K562 (cell line): ENCODE data around the gene KLHL8. TPM values are rescaled to one million over a fixed set of nuclear protein-coding genes. Genes with fewer than 3 reads are reported as not detected.

Source experiments
- ATAC-seq: fragments of 200-7000 bp; cut with Tn5 transposase; 3 replicates; pipeline ENCODE4 v1.9.1; 2020; ENCODE audit warnings: moderate library complexity
- BruUV-seq: library from RNA; stranded (reverse); fragments of 400-500 nt; replicated peaks from 2 replicates; lab custom pipeline; 2021; lab: Mats Ljungman, UMichigan
- CTCF ChIA-PET: fragments of 300-600 bp; formaldehyde crosslinking; extraction: SDS; loops from one replicate; lab custom pipeline; 2021; ENCODE audit warnings: low intra/inter-chr PET ratio; lab: Yijun Ruan, JAX
- POLR2A ChIA-PET: fragments of 300-600, 350-650 bp; sonication (Branson Sonifier 250); formaldehyde crosslinking; extraction: SDS; loops from one replicate; lab custom pipeline; 2021; ENCODE audit warnings: antibody characterized with exemption, inconsistent platforms; lab: Yijun Ruan, JAX
- DNase-seq, 4 experiments: peaks; one replicate each; pipeline versions ENCODE4 v3.0.0 to v3.0.0-alpha.2; 2011 to 2018; ENCODE audit warnings: low spot score in 3 of 4, mixed read lengths in 3 of 4; ENCODE audit errors: extremely low read depth in 1 of 4
- FAIRE-seq: peaks from 2 replicates; lab custom pipeline; 2011; peaks lifted over from hg19 to GRCh38; lab: Jason Lieb, UNC
- H2AFZ ChIP-seq: 2 replicates; pipeline ENCODE4 v1.6.0; 2011; ENCODE audit warnings: low read depth, low read length, control low read depth, inconsistent platforms
- H3K27ac ChIP-seq: fragments of 200-600 bp; 3 replicates; pipeline ENCODE4 v1.8.0; 2011; ENCODE audit warnings: low read depth, mild to moderate bottlenecking, control low read depth, inconsistent platforms, low read length, moderate library complexity, mixed read lengths; ENCODE audit errors: extremely low read depth
- H3K27me3 ChIP-seq, 2 experiments: fragments of 300-600 bp in 1 of 2; 2 replicates in 1 of 2; 3 replicates in 1 of 2; pipeline versions ENCODE4 v1.6.0 to v1.8.0; 2011; ENCODE audit warnings: inconsistent platforms in 2 of 2, low read length in 2 of 2, mild to moderate bottlenecking in 1 of 2, mixed read lengths in 1 of 2, moderate library complexity in 1 of 2; ENCODE audit not compliant: control insufficient read depth in 2 of 2, insufficient read depth in 2 of 2
- H3K36me3 ChIP-seq: fragments of 300-600 bp; 3 replicates; pipeline ENCODE4 v1.8.0; 2011; ENCODE audit warnings: mild to moderate bottlenecking, low read length, inconsistent platforms; ENCODE audit not compliant: control insufficient read depth, insufficient read depth
- H3K4me1 ChIP-seq, 2 experiments: fragments of 200-600 bp in 1 of 2; replicated peaks in 1 of 2; 2 replicates in 1 of 2; 3 replicates in 1 of 2; pipeline versions ENCODE4 v1.5.1 to v1.8.0; 2011; ENCODE audit warnings: inconsistent platforms in 2 of 2, low read length in 2 of 2, mild to moderate bottlenecking in 1 of 2, mixed read lengths in 1 of 2, moderate library complexity in 1 of 2; ENCODE audit not compliant: control insufficient read depth in 2 of 2, insufficient read depth in 2 of 2
- H3K4me2 ChIP-seq: 2 replicates; pipeline ENCODE4 v1.6.1; 2011; ENCODE audit warnings: low read length, control low read depth, inconsistent platforms, mixed read lengths; ENCODE audit not compliant: insufficient read depth
- H3K4me3 ChIP-seq: fragments of 200-600 bp; sonication (generic), shearing (Covaris generic); 2 replicates; pipeline ENCODE4 v1.5.1; 2016; ENCODE audit warnings: control low read depth, inconsistent platforms
- H3K79me2 ChIP-seq: fragments of 200-600 bp; 3 replicates; pipeline ENCODE4 v1.8.0; 2011; ENCODE audit warnings: low read length, inconsistent platforms; ENCODE audit not compliant: control insufficient read depth, insufficient read depth
- H3K9ac ChIP-seq, 2 experiments: 2 replicates each; pipeline versions ENCODE4 v1.6.0 to v1.6.1; 2011; ENCODE audit warnings: low read depth in 2 of 2, low read length in 2 of 2, control low read depth in 1 of 2, inconsistent platforms in 1 of 2, mild to moderate bottlenecking in 1 of 2, mixed read lengths in 1 of 2; ENCODE audit not compliant: insufficient read depth in 1 of 2
- H3K9me1 ChIP-seq: one replicate; pipeline ENCODE4 v1.6.0; 2011; ENCODE audit warnings: inconsistent platforms, mild to moderate bottlenecking, low read length, moderate library complexity; ENCODE audit not compliant: control insufficient read depth, insufficient read depth
- H3K9me3 ChIP-seq: replicated peaks from 2 replicates; pipeline ENCODE4 v1.5.1; 2011; ENCODE audit warnings: low read depth, low read length, inconsistent platforms; ENCODE audit not compliant: control insufficient read depth, insufficient read depth
- H4K20me1 ChIP-seq: replicated peaks from 2 replicates; pipeline ENCODE4 v1.6.1; 2011; ENCODE audit warnings: low read length, inconsistent platforms, mixed read lengths; ENCODE audit not compliant: control insufficient read depth, insufficient read depth
- PHTF2 ChIP-seq: fragments of 250-450 bp; sonication (Bioruptor Pico); IDR thresholded peaks from 2 replicates; pipeline ENCODE4 v1.5.0; 2021; ENCODE audit warnings: mild to moderate bottlenecking
- ZKSCAN8 ChIP-seq: fragments of 200-800 bp; sonication (Bioruptor generic); IDR thresholded peaks from 2 replicates; pipeline ENCODE4 v1.6.1; 2016; ENCODE audit warnings: missing genetic modification characterization, missing compliant biosample characterization
- ZNF431 ChIP-seq: sonication (generic); formaldehyde crosslinking; IDR thresholded peaks from 2 replicates; pipeline ENCODE4 v1.8.0; 2022; ENCODE audit warnings: mild to moderate bottlenecking, missing genetic modification reagents
- ZNF780A ChIP-seq: fragments of 250-450 bp; sonication (Bioruptor Pico); IDR thresholded peaks from 2 replicates; pipeline ENCODE4 v1.5.0; 2021; ENCODE audit warnings: mild to moderate bottlenecking
- WGBS: fragments of 100-300 bp; shearing (Covaris generic); methylation state at CpG from one replicate; pipeline ENCODE4 v1.1.6; 2016; ENCODE audit warnings: low coverage, mixed read lengths; ENCODE audit not compliant: insufficient coverage; ENCODE audit errors: missing lambda C conversion rate; 5-methylcytosine and 5-hydroxymethylcytosine counted together
- in situ Hi-C: fragments of 300-500 bp; cut with MboI; formaldehyde crosslinking; loops from 4 replicates; pipeline ENCODE4 v1.15.0; 2018; ENCODE audit warnings: inconsistent platforms, mixed read lengths
- intact Hi-C: fragments of 100-400 bp; cut with micrococcal nuclease; formaldehyde crosslinking; loops from 2 replicates; pipeline ENCODE4 v1.14.2; 2022
- polyA plus RNA-seq, 8 experiments: library from polyadenylated mRNA; depleted of rRNA in 4 of 8; stranded (reverse) in 5 of 8; unstranded in 3 of 8; fragments of >200 nt; fragmentation: Nextera tagmentation in 2 of 8; fragmentation: Illumina TruSeq in 1 of 8; extraction: Ambion mirVana in 2 of 8; extraction: Trizol in 1 of 8; gene quantifications; 2 replicates each; pipeline versions ENCODE4 v1.2.1 to v1.2.3, GENCODE V29; 2011 to 2014; ENCODE audit warnings: inconsistent platforms in 1 of 8, missing spikeins in 1 of 8
- total RNA-seq, 7 experiments: library from RNA; depleted of rRNA in 6 of 7; stranded (reverse); fragments of >200 nt in 6 of 7; fragmentation: Illumina TruSeq in 2 of 7; extraction: Trizol in 2 of 7; gene quantifications; 2 replicates each; pipeline versions ENCODE4 v1.2.1 to v1.2.3, GENCODE V29; 2011 to 2021; ENCODE audit warnings: low replicate concordance in 1 of 7
- TF ChIP-seq, protein P1 (sequence below): IDR thresholded peaks from 2 replicates; pipeline ENCODE4 v1.6.1; 2016; ENCODE audit warnings: missing genetic modification characterization, missing compliant biosample characterization
- TF ChIP-seq, protein P2 (sequence below): fragments of 250-450 bp; sonication (Bioruptor Pico); IDR thresholded peaks from 2 replicates; pipeline ENCODE4 v1.4.0; 2020; ENCODE audit warnings: borderline replicate concordance
- TF ChIP-seq, protein P3 (sequence below): sonication (generic); formaldehyde crosslinking; IDR thresholded peaks from 2 replicates; pipeline ENCODE4 v1.4.0; 2020; ENCODE audit warnings: mild to moderate bottlenecking, missing genetic modification reagents

Gene KLHL8
- total and polyA plus RNA-seq, 9 of the 15 experiments (the other 6 are each of a cell fraction or from before 2014, with no cell fraction given): 8.7 to 25.3 (median 15.7) TPM

DNA sequence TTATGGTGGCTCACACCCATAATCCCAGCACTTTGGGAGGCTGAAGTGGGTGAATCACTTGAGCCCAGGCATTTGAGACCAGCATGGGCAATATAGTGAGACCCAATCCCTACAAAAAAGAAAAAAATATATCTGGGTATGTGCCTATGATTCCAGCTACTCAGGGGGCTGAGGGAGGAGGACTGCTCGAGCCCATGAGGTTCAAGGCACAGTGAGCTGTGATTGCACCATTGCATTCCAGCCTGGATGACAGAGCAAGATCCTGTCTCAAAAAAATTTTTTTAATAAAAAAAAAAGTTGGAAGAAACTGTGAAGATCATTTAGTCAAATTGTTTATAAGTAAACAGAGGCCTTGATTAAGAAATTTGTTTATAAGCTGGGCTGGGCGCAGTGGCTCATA is 39.7 kb downstream of the KLHL8 start (continued):
- TF ChIP-seq, protein P1, sequence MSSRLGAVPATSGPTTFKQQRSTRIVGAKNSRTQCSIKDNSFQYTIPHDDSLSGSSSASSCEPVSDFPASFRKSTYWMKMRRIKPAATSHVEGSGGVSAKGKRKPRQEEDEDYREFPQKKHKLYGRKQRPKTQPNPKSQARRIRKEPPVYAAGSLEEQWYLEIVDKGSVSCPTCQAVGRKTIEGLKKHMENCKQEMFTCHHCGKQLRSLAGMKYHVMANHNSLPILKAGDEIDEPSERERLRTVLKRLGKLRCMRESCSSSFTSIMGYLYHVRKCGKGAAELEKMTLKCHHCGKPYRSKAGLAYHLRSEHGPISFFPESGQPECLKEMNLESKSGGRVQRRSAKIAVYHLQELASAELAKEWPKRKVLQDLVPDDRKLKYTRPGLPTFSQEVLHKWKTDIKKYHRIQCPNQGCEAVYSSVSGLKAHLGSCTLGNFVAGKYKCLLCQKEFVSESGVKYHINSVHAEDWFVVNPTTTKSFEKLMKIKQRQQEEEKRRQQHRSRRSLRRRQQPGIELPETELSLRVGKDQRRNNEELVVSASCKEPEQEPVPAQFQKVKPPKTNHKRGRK (tag): no peak

DNA sequence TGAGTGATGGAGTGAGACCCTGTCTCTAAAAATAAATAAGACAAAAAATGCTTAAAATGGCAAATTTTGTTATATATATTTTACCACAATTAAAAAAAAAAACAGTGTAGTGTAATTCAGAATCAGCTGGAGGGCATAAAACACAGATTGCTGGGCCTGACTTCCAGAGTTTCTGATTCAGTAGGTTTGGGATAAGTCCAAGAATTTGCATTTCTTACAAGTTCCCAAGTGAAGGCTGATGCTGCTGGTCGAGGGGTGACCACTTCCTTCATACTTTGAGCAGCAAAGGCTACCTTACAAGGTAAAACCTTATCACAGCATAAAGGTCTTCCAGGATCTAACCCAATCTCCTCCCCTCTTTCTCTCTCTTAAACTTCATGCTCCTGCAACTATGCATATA is 40.7 kb downstream of the KLHL8 start:
- no peak overlapping the region for H2AFZ ChIP-seq
- WGBS: 31% methylated on average over 1 of the region's 1 CpG
- no peaks in the 10 kb centered on the region for H4K20me1 ChIP-seq
- H3K9ac ChIP-seq: no peak overlapping the region
- H3K4me3 ChIP-seq: no peak overlapping the region
- no peaks in the 10 kb centered on the region for H3K27me3 ChIP-seq
- no peak overlapping the region for H3K4me2 ChIP-seq
- POLR2A ChIA-PET: no interaction called here
- CTCF ChIA-PET: no interaction called here
- TF ChIP-seq, protein P2, sequence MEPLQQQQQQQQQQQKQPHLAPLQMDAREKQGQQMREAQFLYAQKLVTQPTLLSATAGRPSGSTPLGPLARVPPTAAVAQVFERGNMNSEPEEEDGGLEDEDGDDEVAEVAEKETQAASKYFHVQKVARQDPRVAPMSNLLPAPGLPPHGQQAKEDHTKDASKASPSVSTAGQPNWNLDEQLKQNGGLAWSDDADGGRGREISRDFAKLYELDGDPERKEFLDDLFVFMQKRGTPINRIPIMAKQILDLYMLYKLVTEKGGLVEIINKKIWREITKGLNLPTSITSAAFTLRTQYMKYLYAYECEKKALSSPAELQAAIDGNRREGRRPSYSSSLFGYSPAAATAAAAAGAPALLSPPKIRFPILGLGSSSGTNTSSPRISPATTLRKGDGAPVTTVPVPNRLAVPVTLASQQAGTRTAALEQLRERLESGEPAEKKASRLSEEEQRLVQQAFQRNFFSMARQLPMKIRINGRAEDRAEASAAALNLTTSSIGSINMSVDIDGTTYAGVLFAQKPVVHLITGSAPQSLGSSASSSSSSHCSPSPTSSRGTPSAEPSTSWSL (CRISPR knock-in tag): no peak
- TF ChIP-seq ZKSCAN8 (CRISPR knock-in tag): no peak
- no peak for TF ChIP-seq PHTF2 (CRISPR knock-in tag)
- no peak for TF ChIP-seq ZNF780A (CRISPR knock-in tag)
- TF ChIP-seq ZNF431: no peak
- TF ChIP-seq, protein P3, sequence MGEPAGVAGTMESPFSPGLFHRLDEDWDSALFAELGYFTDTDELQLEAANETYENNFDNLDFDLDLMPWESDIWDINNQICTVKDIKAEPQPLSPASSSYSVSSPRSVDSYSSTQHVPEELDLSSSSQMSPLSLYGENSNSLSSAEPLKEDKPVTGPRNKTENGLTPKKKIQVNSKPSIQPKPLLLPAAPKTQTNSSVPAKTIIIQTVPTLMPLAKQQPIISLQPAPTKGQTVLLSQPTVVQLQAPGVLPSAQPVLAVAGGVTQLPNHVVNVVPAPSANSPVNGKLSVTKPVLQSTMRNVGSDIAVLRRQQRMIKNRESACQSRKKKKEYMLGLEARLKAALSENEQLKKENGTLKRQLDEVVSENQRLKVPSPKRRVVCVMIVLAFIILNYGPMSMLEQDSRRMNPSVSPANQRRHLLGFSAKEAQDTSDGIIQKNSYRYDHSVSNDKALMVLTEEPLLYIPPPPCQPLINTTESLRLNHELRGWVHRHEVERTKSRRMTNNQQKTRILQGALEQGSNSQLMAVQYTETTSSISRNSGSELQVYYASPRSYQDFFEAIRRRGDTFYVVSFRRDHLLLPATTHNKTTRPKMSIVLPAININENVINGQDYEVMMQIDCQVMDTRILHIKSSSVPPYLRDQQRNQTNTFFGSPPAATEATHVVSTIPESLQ (CRISPR knock-in tag): no peak
- in situ Hi-C loops (no loop called here), intact Hi-C loops (no loop called here)
- 0 out of 3 replicates have a peak, but pooled peaks cover 2% of the 10 kb centered on the region for H3K79me2 ChIP-seq
- FAIRE-seq (no peak), ATAC-seq (no peak), DNase-seq (no peak)
- H3K9me3 ChIP-seq: no peaks in the 10 kb centered on the region
- H3K9me1 ChIP-seq: no peaks in the 10 kb centered on the region
- no peaks in the 10 kb centered on the region for H3K4me1 ChIP-seq
- no peak overlapping the region for H3K27ac ChIP-seq
- no TSS peak for BruUV-seq
- H3K36me3 ChIP-seq: peaks cover 5% of the 10 kb centered on the region; the same call in 2 of the 3 replicates
